Ovary (tissue), 3 donors: ENCODE measurements around the gene DPYSL3.

ENCODE experiments used
- EP300 ChIP-seq: sonication (generic); formaldehyde crosslinking; IDR thresholded peaks from one replicate; pipeline ENCODE4 v1.6.1; 2017; ENCODE audit warnings: antibody characterized with exemption
- POLR2A ChIP-seq: fragments of 450-650 bp; IDR thresholded peaks from one replicate; pipeline ENCODE4 v1.6.1; 2017; ENCODE audit warnings: antibody characterized with exemption, mild to moderate bottlenecking, moderate library complexity
- TF ChIP-seq, protein P1 (sequence below), 3 donors: fragments of 450-650 bp in 2 of 3; fragments of 200-600 bp in 1 of 3; IDR thresholded peaks; one replicate each; pipeline versions ENCODE4 v1.5.1 to v1.8.0; 2016 to 2022; ENCODE audit warnings: antibody characterized with exemption in 3 of 3, mild to moderate bottlenecking in 1 of 3
- donor health status: DM: no; HTN: no; CAD: no.

DNA sequence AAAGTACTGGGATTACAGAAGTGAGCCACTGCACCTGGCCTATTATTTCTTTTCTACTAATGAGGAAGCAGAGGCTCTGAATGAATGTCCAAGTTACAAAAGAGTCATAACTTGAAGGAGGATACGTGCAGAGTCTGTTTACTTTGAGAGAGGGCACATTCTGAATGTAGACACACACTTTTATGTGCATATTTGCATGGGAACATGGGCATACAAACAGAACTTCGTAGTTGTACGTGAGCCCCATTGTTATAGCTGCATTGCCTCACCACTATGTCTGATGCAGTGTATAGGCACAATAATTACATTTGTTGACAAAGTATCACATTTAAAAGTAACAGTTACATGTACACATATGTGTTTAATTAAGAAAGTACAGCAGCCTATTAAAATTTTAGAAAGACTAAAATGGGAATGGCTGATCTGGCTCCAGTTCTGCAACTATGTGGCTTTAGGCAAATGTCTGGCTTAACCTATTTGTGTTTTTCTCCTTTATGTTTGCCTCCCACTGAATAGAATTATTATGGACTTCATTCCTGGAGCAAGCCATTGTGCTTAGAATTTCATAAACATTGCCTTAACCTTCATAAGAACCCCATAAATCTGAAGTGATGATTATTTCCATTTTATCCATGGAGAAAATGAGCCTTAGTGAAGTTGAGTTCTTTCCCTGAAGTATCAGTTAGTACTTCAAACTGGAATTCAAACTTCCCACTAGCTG is 3.0 kb upstream of the DPYSL3 start:
- TF ChIP-seq, protein P1, sequence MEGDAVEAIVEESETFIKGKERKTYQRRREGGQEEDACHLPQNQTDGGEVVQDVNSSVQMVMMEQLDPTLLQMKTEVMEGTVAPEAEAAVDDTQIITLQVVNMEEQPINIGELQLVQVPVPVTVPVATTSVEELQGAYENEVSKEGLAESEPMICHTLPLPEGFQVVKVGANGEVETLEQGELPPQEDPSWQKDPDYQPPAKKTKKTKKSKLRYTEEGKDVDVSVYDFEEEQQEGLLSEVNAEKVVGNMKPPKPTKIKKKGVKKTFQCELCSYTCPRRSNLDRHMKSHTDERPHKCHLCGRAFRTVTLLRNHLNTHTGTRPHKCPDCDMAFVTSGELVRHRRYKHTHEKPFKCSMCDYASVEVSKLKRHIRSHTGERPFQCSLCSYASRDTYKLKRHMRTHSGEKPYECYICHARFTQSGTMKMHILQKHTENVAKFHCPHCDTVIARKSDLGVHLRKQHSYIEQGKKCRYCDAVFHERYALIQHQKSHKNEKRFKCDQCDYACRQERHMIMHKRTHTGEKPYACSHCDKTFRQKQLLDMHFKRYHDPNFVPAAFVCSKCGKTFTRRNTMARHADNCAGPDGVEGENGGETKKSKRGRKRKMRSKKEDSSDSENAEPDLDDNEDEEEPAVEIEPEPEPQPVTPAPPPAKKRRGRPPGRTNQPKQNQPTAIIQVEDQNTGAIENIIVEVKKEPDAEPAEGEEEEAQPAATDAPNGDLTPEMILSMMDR (IDR thresholded peaks at IDR 0.05), result no peak
- TF ChIP-seq EP300 (no peak), POLR2A (no peak)
